ENCODE data around the gene CTSW.

The CTSW gene

DNA sequence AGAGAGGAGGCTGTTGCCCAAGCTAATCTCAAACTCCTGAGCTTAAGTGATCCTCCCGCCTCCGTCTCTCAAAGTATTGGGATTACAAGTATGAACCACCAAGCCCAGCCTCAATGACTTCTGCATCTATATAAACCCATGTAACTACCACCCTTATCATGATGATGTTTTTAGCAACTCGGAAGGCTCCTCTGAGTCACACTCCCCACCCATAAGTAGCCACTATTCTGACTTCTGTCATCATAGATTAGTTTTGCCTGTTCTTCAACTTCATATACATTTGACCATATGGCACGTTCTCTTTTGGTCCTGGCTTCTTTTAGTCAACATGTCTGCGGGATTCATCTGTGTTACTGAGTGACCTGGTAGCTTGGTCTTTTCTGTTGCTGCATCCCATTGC is 27.0 kb downstream of the CTSW start:
- no peak for DNase-seq

DNA sequence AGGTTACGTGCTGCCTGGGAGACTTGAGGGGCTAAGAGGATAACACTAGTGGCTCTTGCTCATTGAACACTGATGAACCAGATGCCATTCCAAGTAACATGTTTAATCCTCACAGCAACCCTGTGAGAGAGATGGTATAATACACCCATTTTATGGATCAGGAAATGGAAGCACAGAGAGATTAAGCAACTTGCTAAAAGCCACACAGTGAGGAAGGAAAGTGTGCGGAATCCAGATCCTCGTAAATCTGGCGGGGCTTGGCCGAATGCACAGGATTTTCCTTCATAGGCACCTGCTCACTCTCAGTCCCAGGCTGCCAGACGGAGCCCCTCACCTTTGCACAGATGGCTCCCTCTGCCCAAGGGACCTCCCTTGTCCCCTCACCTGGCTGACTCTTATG is 28.2 kb downstream of the CTSW start:
- no peak for DNase-seq

DNA sequence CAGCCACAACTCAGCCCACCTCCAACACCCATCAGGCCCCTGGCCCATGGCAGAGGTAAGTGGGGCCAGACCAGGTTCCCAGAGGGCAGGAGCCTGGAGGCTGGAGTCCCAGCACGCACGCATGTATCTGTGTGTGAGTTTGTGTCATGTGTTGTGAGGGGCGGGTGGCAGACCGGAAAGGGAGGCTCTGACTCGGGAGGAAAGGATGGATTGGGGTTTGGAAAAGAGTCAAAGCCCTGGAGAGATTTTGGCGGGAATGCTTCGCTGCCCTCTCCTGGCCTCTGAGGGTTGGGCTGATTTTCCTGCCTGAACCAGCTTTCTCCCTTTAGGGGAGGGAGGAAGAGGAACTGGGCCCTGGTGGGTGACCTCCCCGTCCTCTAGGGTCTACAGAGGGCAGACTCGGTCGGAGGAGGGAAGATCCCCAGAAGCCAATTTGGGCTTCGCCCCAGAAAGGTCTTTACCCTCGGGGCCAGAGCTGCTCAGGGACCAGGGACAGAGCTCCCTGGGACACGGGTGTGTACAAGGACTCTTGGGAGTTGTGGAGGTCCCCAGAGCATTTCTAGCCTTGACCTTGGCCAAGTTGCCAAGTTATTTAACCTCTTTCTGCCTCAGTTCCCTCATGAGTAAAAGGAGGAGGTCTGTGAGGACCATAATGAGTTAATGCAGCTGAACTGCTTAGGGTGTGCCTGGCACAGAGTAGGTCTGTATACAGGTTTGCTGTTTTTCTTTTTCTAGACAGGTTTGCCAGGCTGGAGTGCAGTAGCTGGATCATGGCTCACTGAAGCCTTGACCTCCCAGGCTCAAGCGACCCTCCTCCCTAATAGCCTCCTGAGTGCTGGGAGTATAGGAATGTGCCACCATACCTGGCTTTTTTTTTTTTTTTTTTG is 32.3 kb downstream of the CTSW start:
- peak; percentile 57 for DNase-seq

DNA sequence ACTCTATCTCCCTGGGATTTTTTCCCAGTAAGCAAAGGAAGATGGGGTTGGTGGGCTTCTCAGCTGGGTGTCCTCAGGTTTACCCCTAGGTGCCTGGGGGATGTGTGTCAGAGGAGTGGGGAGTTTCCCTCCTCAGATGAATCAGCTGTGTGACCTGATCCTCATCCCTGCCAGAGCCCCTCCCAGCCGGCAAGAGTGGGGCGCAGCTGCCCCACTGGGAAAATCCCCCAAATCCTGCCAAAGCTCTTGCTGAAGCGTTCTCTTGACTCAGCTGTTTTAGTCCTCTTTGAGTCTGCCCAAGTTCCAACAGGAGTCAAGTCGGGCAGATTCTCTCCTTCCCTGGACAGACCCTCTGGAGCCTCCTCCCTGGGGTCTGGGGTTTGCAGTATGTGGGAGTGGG is 33.2 kb downstream of the CTSW start:
- DNase-seq, result no peak

DNA sequence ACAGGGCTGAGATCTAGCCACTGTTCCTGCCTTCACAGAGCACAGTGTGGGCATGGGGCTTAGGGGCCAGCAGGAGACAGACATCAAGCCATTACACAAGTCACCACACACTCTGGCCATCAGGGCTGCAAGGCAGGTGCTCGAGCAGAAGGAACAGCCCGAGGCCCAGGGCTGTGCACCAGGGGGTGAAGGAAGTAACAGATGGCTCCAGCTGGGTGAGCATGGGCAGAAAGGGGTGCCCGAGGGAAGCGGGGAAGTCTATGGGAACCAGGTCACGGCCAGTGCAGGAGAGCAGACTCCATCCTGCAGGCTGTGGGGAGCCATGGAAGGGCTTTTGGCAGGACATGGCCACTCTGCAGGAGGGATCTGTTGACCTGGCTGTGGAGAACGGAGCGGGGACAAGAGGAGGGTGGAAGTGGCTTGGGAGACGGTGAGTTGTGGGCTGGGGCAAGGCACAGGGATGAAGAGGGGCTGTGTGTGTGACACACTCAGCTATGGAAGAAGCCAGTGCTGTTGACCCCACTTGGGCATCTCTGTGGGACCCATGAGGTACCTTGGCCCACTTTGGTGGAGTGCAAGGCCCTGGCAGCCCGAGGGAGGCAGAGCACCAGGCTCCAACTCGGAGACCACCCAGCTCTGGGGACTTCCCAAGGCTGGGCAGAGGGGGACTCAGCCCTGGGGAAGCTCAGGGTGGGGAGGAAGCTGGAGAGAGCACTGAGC is 35.6 kb downstream of the CTSW start:
- DNase-seq, result no peak

- DNase-seq, result no peak
Measured at GRCh38 chr11:65915821-65916251, 36.2 kb downstream of the CTSW start.

GRCh38 chr11:65916391-65916790 is 36.8 kb downstream of the CTSW start:
- DNase-seq, result no peak

GRCh38 chr11:65917077-65917433 is 37.4 kb downstream of the CTSW start:
- DNase-seq, result no peak

DNA sequence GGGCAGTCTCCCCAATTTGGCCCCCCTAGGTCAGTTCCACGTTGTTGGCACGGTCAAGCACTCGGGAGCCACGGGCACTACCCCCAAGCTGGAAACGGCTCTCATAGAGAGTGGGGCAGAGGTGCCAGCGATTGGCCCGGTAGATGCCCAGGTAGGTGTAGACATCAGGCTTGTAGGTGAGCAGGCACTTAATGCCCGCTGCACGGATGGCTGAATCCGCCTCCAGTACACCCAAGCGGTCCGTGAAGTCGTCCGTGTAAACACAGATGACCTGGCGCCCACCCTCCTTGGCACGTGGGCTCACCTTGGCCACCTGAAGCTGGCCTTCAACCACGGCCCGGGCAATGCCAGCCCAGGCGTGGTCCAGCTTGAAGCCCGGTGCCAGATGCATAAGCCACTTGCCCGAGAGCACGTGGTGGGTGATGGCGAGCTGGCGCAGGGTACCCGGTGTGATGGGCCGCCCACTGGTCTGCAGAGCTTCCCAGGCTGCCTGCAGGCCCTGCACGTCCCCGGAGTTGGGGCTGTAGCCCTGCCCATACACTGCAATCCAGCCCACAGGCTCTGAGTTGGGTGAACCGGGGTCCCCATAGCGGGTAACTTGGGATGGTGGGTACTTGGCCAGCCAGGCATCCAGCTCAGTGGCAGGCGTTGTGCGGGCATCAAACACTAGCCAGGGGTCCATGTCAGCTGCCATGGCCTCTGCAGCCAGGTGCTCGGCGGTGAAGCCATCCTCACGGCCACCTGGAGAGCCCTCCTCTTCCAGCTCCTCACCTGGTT is 38.0 kb downstream of the CTSW start:
- DNase-seq, result no peak

DNA sequence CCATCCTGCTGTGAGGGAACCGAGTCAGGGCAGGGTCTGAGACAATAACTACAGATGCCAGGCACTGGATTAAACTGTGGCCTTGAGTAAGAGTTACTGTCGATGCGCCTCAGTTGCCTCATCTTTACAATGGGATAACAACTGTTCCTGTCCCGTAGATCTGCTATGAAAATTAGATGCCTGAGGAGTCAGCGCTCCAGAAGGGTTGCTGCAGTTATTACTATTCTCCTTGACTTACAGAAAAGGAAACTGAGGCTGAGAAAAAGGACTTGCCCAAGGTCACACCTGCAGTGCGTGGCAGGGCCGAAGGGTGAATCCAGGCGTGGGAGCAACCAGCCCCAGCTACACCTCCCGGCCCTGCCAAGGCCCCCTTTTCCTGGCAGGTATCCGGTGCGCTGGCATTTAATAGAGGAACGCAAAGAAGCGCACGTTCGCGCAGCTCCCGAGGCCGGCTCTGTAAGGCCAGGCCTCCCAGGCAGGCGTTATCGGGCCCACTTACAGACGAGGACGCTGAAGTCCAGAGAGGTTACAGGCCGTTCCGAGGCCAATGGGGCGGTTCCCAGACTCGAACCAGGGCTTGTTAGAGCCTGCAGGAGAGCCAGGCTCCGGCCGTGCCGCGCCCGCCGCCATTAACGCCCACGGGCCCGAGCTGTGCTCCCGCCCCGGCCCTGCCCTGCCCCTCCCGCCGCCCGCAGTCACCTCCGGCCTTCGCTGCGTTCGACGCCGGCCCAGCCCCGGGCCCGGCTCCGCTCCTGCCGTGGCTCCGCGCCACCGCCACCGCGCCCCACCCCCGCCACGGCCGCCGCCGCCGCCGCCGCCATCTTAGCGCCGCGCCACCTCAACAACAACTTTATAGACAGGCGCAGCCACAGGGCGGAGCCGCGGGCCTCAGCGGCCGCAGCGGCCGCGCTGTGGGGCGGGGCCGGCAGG is 38.8 kb downstream of the CTSW start, which contains the start of gene C11orf68:
TSS of gene C11orf68 (minus strand) at position 852 of the 930 bp plus-strand sequence. CDS start at position 821, 31 bp downstream.
- DNase-seq, result no peak

DNA sequence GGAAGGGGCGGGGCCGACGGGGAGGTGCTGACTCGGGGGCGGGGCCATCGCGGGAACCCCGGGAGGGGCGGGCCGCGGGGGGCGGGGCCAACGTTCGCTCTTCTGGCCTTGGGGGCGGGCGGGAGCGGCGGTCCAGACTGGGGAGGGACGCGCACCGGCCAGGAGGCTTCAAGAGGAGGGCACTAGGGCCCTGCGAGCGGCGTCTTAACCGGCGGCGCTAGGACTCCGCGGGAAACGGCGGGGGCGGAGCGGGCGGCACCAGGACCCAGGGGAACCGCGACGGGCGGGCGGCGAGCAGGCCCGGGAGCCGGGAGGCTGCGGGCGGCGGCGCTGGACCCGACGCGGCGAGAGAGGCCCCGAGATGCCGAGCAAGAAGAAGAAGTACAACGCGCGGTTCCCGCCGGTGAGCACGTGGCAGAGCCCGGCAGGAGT is 39.5 kb downstream of the CTSW start, which contains the start of gene DRAP1:
TSS of gene DRAP1 (plus strand) at position 286 of the 432 bp plus-strand sequence. CDS start at position 362, 76 bp downstream.
- peak; percentile 85 for DNase-seq

DNA sequence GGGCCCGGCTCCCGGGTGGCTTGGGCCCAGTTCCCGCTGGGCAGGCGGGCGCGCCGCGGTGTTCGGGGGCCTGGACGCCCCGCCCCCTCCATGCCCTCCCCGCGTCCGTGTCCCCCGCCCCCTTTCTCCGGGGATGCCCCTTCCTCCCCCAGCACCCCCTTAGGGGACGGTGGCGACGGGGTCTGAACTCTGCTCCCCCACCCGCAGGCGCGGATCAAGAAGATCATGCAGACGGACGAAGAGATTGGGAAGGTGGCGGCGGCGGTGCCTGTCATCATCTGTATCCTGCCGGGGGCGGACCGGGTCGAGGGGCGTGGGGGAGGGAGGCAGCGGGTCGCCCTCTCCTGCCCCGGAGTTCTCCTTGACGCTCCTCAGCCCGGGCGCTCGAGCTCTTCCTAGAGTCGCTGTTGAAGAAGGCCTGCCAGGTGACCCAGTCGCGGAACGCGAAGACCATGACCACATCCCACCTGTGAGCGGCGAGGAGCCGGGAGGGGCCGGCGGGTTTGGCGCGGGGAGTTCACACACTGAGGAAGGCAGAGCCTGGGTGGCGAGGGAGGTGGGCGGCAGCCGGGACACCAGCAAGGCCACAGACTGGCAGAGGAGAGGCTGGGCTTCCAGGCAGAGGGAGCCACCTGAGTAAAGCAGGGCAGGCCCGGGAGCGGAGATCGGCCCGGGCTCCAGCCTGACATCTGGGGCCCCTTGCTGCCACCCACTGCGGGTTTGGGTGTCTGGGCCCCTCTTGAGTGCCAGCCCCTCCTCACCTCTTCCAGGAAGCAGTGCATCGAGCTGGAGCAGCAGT is 40.1 kb downstream of the CTSW start:
- no peak for DNase-seq

DNA sequence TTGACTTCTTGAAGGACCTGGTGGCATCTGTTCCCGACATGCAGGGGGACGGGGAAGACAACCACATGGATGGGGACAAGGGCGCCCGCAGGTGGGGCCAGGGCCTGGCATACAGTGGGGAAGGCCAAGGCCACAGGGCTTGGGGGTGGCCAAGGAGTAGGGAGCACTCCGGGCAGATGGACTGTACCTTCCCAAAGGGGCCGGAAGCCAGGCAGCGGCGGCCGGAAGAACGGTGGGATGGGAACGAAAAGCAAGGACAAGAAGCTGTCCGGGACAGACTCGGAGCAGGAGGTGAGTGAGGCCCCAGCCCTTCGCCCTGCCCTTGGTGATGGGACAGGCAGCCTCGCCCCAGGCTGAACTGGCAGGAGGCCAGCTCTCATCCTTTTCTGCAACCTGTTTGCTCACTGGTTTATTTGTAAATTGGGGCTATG is 40.8 kb downstream of the CTSW start:
- no peak for DNase-seq

- DNase-seq, result no peak
Measured at GRCh38 chr11:65921033-65921555, 41.5 kb downstream of the CTSW start.

DNA sequence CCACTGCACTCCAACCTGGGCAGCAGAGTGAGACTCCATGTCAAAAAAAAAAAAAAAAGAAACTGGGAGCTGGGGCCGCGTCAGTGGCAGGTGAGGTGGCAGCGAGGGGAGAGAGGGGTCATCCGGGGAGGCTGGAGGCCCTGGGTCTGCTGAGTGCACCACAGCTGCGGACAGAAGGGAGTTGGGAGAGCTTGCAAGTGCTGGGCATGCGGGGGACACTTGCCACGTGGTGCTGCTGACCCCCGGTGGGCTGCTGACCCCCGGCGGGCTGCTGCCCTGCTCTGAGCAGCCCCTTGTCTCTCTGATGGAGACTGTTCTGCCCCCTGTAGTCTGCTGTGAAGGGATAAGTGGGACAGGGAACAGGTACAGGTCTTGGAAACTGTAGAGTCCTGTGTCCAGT is 42.2 kb downstream of the CTSW start:
- DNase-seq, result no peak

DNA sequence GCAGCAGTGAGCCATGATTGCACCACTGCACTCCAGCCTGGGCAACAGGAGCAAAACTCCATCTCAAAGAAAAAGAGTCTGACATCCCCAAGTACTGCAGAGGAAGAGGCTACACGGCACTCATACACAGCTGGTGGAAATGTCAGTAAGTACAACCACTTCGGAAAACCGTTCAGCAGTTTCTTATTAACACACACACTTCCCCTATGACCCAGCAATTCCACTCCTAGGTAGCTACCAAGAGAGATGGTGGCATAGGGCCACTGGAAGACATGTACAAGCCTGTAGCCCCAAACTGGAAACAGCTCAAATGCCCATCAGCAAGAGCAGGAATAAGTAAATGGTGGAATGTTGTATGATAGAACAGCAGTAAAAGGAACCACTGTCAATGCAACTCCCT is 42.9 kb downstream of the CTSW start:
- no peak for DNase-seq

DNA sequence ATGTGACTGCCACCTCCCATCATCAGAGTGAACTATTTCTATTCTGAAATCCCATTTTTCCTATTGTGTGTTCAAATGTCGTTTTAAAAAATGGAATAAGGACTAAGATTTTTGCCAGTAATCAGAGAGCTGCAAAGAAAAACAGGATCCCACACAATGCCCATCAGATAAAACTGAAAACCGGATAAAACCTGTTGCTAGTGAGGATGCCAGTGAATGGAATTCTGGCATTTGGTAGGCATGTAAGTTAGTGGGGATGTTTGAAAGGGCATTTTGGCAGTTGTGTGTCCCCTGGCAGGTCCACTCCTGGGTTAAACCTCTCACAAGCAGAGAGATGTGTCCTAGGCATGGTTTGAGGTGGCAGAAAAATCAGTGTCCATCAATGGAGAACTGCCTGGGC is 45.8 kb downstream of the CTSW start:
- DNase-seq, result no peak

- DNase-seq, result no peak
Measured at GRCh38 chr11:65927904-65928397, 48.3 kb downstream of the CTSW start.

- DNase-seq, result no peak
Measured at GRCh38 chr11:65928667-65929066, 49.0 kb downstream of the CTSW start.

DNA sequence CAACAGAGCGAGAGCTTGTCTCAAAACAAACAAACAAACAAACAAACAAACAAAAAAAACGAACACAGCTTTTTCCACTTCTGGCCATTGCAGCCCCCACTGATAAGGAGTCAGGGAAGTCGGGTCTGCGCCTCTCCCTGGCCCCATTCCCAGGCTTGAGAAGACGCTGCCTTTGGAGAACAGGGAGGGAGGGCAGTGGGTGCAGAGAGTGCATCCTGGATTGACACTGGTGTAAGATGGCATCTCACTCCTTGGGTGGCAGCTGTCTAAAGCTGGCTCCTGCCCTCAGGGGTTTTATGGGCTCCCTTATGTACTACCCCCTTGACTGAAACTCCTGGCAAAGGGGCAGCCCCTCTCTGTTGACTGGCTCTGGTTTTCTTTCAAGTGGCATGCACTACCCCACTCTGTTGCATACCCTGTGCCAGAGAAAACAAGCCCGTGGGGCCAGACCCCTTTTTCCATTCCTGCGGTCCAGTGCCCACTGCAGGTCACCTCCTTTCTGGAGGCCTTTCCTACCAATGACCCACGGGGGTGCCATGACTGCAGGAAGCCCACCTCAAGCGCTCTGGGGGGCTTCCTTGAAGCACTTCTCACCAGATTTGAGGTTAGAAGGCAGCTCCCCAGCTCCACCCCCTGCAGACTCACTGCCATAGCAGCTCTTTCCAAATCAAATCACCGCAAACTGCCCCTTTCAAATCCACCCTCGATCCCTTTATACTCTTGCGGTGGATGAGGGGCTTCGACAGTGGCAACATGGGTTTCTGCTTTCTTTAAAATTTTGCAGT is 52.3 kb downstream of the CTSW start:
- no peak for DNase-seq
